ENCODE results near the gene INMT. TPM values are rescaled to one million over a fixed set of nuclear protein-coding genes. Genes with fewer than 3 reads are reported as not detected.

The INMT gene
- total and polyA plus RNA-seq, 2 experiments from 2014 or later, result 0.09 TPM; not detected in 1

DNA sequence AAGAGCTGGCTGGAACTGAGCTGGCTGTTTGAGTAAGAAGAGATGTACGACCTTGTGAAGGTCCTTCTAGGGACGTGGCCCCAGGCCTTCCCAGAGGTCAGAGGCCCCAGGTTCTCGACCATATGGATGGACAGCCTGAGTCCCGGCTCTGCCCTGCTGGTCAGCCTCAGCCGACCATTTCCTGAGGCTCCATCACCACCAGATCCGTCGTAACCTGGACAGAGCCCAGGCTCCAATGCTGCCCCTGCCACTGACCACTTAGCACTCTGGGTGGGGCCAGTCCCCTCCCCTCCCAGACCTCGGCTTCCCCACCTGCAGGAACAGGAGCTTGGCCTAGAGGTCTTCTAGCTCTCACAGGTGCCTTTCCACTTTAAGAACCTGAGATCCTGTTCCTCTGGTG lies 10.6 kb upstream of the INMT start:
- Histone ChIP-seq H3F3A (ENCODE audit: insufficient read depth) (no peaks in the 10 kb centered on the region), H3K27me3 (replicated peaks; ENCODE audit: insufficient read depth) (peaks cover 26% of the 10 kb centered on the region)
- no peak for DNase-seq

GRCh38 chr7:30743371-30744074 lies 8.4 kb upstream of the INMT start:
- H4K20me1 ChIP-seq (ENCODE audit: insufficient read depth), result no peaks in the 10 kb centered on the region
- H3K4me2 ChIP-seq (ENCODE audit: unreplicated experiment), result no peak overlapping the region
- 52 to 55% methylated on average over 8 of the region's 8 CpGs for WGBS, 2 experiments (ENCODE audit: low coverage in 1 of 2, low lambda C conversion rate in 2 of 2, missing lambda C conversion rate in 2 of 2)
- no peaks in the 10 kb centered on the region for H3K36me3 ChIP-seq (ENCODE audit: low read depth)
- no peaks in the 10 kb centered on the region for H3K9me3 ChIP-seq (ENCODE audit: low read depth)
- H3K9me2 ChIP-seq (ENCODE audit: insufficient read depth), result no peaks in the 10 kb centered on the region
- H3K27me3 ChIP-seq (replicated peaks; ENCODE audit: insufficient read depth), result peaks cover 6% of the 10 kb centered on the region; the same call in 1 of the 2 replicates
- no peaks in the 10 kb centered on the region for H3F3A ChIP-seq (ENCODE audit: insufficient read depth)
- in situ Hi-C loops (cut with MboI), result no loop called here
- H2AFZ ChIP-seq, result no peak overlapping the region
- DNase-seq, result peak; percentile 52
- no peak overlapping the region for H3K4me3 ChIP-seq
- no peak overlapping the region for H3K27ac ChIP-seq
- TF ChIP-seq EZH2phosphoT487 (IDR thresholded peaks at IDR 0.05; ENCODE audit: insufficient read depth, low read depth) (no peak), EZH2 (IDR thresholded peaks at IDR 0.05; ENCODE audit: insufficient read depth, poor library complexity, severe bottlenecking) (no peak)
- no peaks in the 10 kb centered on the region for H3K4me1 ChIP-seq (ENCODE audit: insufficient read depth)
- no peak overlapping the region for H3K9ac ChIP-seq
- H3K79me2 ChIP-seq (ENCODE audit: insufficient read depth), result no peaks in the 10 kb centered on the region

More for the DNA sequence above, 10.6 kb upstream of the INMT start:
- 70 to 76% methylated on average over 8 of the region's 8 CpGs for WGBS, 2 experiments (ENCODE audit: low coverage in 1 of 2, low lambda C conversion rate in 2 of 2, missing lambda C conversion rate in 2 of 2)
- Histone ChIP-seq H3K4me2 (ENCODE audit: unreplicated experiment) (no peak overlapping the region), H3K79me2 (ENCODE audit: insufficient read depth) (no peaks in the 10 kb centered on the region), H3K4me1 (ENCODE audit: insufficient read depth) (no peaks in the 10 kb centered on the region), H3K4me3 (no peak overlapping the region), H3K27ac (no peak overlapping the region), H4K20me1 (ENCODE audit: insufficient read depth) (no peaks in the 10 kb centered on the region), H2AFZ (no peak overlapping the region), H3K9ac (no peak overlapping the region), H3K9me2 (ENCODE audit: insufficient read depth) (no peaks in the 10 kb centered on the region), H3K36me3 (ENCODE audit: low read depth) (no peaks in the 10 kb centered on the region), H3K9me3 (ENCODE audit: low read depth) (no peaks in the 10 kb centered on the region)
- in situ Hi-C loops (cut with MboI), result no loop called here
- TF ChIP-seq EZH2phosphoT487 (IDR thresholded peaks at IDR 0.05; ENCODE audit: insufficient read depth, low read depth) (no peak), EZH2 (IDR thresholded peaks at IDR 0.05; ENCODE audit: insufficient read depth, poor library complexity, severe bottlenecking) (no peak)

DNA sequence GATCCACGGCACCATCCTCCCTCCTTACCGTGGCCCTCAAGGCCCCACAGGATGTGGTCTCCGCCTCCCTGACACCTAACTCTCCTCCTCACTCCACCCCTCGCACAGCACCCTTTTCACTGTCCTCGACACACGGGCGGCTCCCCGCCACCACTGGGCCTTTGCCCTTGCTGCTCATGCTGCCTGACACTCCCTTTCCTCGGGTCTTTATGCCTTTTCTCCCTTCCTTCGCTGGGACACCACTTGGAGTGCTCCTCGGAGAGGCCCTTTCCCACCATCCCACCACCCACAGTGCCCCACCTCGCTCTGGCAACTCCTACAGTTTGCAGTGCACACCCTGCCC lies 7.9 kb upstream of the INMT start:
- Histone ChIP-seq H3K79me2 (ENCODE audit: insufficient read depth) (no peaks in the 10 kb centered on the region), H3K27me3 (replicated peaks; ENCODE audit: insufficient read depth) (peaks cover 6% of the 10 kb centered on the region; the same call in 1 of the 2 replicates), H3K4me2 (ENCODE audit: unreplicated experiment) (no peak overlapping the region), H3K9me2 (ENCODE audit: insufficient read depth) (no peaks in the 10 kb centered on the region), H3K27ac (no peak overlapping the region), H3K4me1 (ENCODE audit: insufficient read depth) (no peaks in the 10 kb centered on the region), H2AFZ (no peak overlapping the region), H3K9me3 (ENCODE audit: low read depth) (no peaks in the 10 kb centered on the region), H3F3A (ENCODE audit: insufficient read depth) (no peaks in the 10 kb centered on the region), H3K36me3 (ENCODE audit: low read depth) (no peaks in the 10 kb centered on the region), H3K4me3 (no peak overlapping the region), H3K9ac (no peak overlapping the region), H4K20me1 (ENCODE audit: insufficient read depth) (no peaks in the 10 kb centered on the region)
- in situ Hi-C loops (cut with MboI), result no loop called here
- TF ChIP-seq EZH2phosphoT487 (IDR thresholded peaks at IDR 0.05; ENCODE audit: insufficient read depth, low read depth) (no peak), EZH2 (IDR thresholded peaks at IDR 0.05; ENCODE audit: insufficient read depth, poor library complexity, severe bottlenecking) (no peak)
- no peak for DNase-seq
- WGBS, 2 experiments (ENCODE audit: low coverage in 1 of 2, low lambda C conversion rate in 2 of 2, missing lambda C conversion rate in 2 of 2), result 73 to 78% methylated on average over 12 of the region's 12 CpGs

DNA sequence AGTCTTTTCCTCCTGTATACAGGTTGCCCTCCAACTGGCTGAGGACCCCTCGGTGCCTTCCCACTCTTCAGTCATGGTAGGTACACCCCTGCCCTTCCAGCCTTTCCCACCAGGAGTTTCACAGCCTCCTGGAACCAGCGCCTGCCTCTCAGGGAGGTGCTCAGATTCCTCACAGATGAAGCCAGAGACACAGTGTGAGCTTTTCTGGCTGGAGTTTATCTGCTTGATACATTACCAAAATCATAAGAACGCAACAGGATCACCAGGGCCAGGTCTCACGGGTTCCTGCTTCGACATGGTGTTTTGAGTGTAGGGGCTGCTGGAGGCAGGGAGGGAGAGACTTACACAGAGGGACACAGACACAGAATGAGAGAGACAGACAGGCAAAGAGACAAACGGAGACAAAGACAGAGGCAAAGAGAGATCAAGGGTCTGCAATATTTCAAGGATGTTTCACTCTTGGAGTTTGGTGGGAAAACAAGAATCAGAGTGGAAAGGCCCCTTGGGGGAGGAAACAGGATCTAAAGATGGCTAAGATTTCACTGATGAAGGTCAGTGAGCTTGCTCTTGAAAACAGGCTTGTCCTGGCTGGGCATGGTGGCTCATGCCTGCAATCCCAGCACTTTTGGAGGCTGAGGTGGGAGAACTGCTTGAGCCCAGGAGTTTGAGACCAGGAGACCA lies 6.5 kb upstream of the INMT start:
- DNase-seq, result no peak
- Histone ChIP-seq H3K4me1 (ENCODE audit: insufficient read depth) (peaks cover 3% of the 10 kb centered on the region), H3K27ac (no peak overlapping the region), H3K9me2 (ENCODE audit: insufficient read depth) (no peaks in the 10 kb centered on the region), H3K9ac (no peak overlapping the region), H3K79me2 (ENCODE audit: insufficient read depth) (no peaks in the 10 kb centered on the region), H3K36me3 (ENCODE audit: low read depth) (no peaks in the 10 kb centered on the region), H3K9me3 (ENCODE audit: low read depth) (no peaks in the 10 kb centered on the region), H4K20me1 (ENCODE audit: insufficient read depth) (no peaks in the 10 kb centered on the region), H3K4me3 (no peak overlapping the region), H3F3A (ENCODE audit: insufficient read depth) (peaks cover 2% of the 10 kb centered on the region; the same call in 1 of the 2 replicates), H3K27me3 (replicated peaks; ENCODE audit: insufficient read depth) (peaks cover 6% of the 10 kb centered on the region; the same call in 1 of the 2 replicates), H3K4me2 (ENCODE audit: unreplicated experiment) (no peak overlapping the region), H2AFZ (no peak overlapping the region)
- in situ Hi-C loops (cut with MboI), result loop anchor here (5.0 kb wide), 1 partner anchor 52 kb away; no protein-coding TSS in a partner anchor
- WGBS, 2 experiments (ENCODE audit: low coverage in 1 of 2, low lambda C conversion rate in 2 of 2, missing lambda C conversion rate in 2 of 2), result 72 to 75% methylated on average over 6 of the region's 6 CpGs
- TF ChIP-seq EZH2phosphoT487 (IDR thresholded peaks at IDR 0.05; ENCODE audit: insufficient read depth, low read depth) (no peak), EZH2 (IDR thresholded peaks at IDR 0.05; ENCODE audit: insufficient read depth, poor library complexity, severe bottlenecking) (no peak)

Measured in GM23248 (cell line).